SK-N-SH (cell line): ENCODE results near the gene DERA. TPM values are rescaled to one million over a fixed set of nuclear protein-coding genes. Genes with fewer than 3 reads are reported as not detected.

Source experiments
- CTCF ChIA-PET: fragments of 300-600, 350-600 bp; formaldehyde crosslinking; extraction: SDS; loops from one replicate; lab custom pipeline; 2021; lab: Yijun Ruan, JAX
- POLR2A ChIA-PET: fragments of 350-600 bp; sonication (Branson Sonifier 250); formaldehyde crosslinking; extraction: SDS; loops from one replicate; lab custom pipeline; 2020; ENCODE audit warnings: antibody characterized with exemption, inconsistent platforms; lab: Yijun Ruan, JAX
- DNase-seq: peaks from one replicate; pipeline ENCODE4 v3.0.0; 2012
- H2AFZ ChIP-seq: fragments of 200-600 bp; sonication (generic); 2 replicates; pipeline ENCODE4 v1.8.1; 2016; ENCODE audit warnings: antibody characterized with exemption, mild to moderate bottlenecking, low read depth
- H3F3A ChIP-seq: fragments of 200-600 bp; sonication (generic); replicated peaks from 2 replicates; pipeline ENCODE3; 2016; ENCODE audit warnings: antibody characterized with exemption, mild to moderate bottlenecking; ENCODE audit not compliant: insufficient read depth
- H3K27ac ChIP-seq, 2 experiments: fragments of 200-500 bp in 1 of 2; fragments of 200-600 bp in 1 of 2; sonication (Bioruptor generic) in 1 of 2; sonication (generic), shearing (Covaris generic) in 1 of 2; 2 replicates each; pipeline versions ENCODE4 v1.5.1 to v1.6.1; 2014 to 2016; ENCODE audit warnings: low read depth in 2 of 2, inconsistent platforms in 1 of 2, low read length in 1 of 2, mild to moderate bottlenecking in 1 of 2, mixed read lengths in 1 of 2
- H3K27me3 ChIP-seq: fragments of 200-600 bp; sonication (generic), shearing (Covaris generic); 2 replicates; pipeline ENCODE4 v1.6.1; 2016; ENCODE audit warnings: mixed run types; ENCODE audit not compliant: insufficient read depth
- H3K36me3 ChIP-seq, 2 experiments: fragments of 200-500 bp in 1 of 2; fragments of 200-600 bp in 1 of 2; sonication (Bioruptor generic) in 1 of 2; sonication (generic) in 1 of 2; replicated peaks in 1 of 2; 2 replicates each; pipeline versions ENCODE3 to v1.5.1; 2014 to 2016; ENCODE audit warnings: low read length in 1 of 2, mild to moderate bottlenecking in 1 of 2; ENCODE audit not compliant: insufficient read depth in 2 of 2, control insufficient read depth in 1 of 2
- H3K4me1 ChIP-seq, 2 experiments: fragments of 200-500 bp in 1 of 2; fragments of 200-600 bp in 1 of 2; sonication (Bioruptor generic) in 1 of 2; sonication (generic), shearing (Covaris generic) in 1 of 2; 2 replicates each; pipeline versions ENCODE4 v1.5.1 to v1.6.1; 2014 to 2016; ENCODE audit warnings: low read depth in 1 of 2, low read length in 1 of 2, mixed run types in 1 of 2; ENCODE audit not compliant: insufficient read depth in 2 of 2, control insufficient read depth in 1 of 2
- H3K4me2 ChIP-seq: fragments of 200-600 bp; sonication (generic), shearing (Covaris generic); 2 replicates; pipeline ENCODE4 v1.6.1; 2017; ENCODE audit warnings: mixed run types
- H3K4me3 ChIP-seq, 2 experiments: fragments of 200-500 bp in 1 of 2; fragments of 200-600 bp in 1 of 2; sonication (Bioruptor generic) in 1 of 2; sonication (generic), shearing (Covaris generic) in 1 of 2; 2 replicates each; pipeline versions ENCODE4 v1.5.1 to v1.8.1; 2014 to 2016; ENCODE audit warnings: low read depth in 2 of 2, inconsistent platforms in 1 of 2, low read length in 1 of 2, mild to moderate bottlenecking in 1 of 2, mixed read lengths in 1 of 2, moderate library complexity in 1 of 2
- H3K79me2 ChIP-seq: fragments of 200-600 bp; sonication (generic); 2 replicates; pipeline ENCODE4 v1.8.1; 2017; ENCODE audit warnings: mild to moderate bottlenecking; ENCODE audit not compliant: insufficient read depth
- H3K9ac ChIP-seq: fragments of 200-600 bp; sonication (generic); 2 replicates; pipeline ENCODE4 v1.6.1; 2017; ENCODE audit warnings: mixed run types
- H3K9me2 ChIP-seq: fragments of 200-600 bp; sonication (generic); 2 replicates; pipeline ENCODE4 v1.6.1; 2017; ENCODE audit warnings: mixed run types
- H3K9me3 ChIP-seq: fragments of 200-600 bp; sonication (generic); 2 replicates; pipeline ENCODE4 v1.6.1; 2017; ENCODE audit warnings: mixed run types, mild to moderate bottlenecking, moderate library complexity
- H4K20me1 ChIP-seq: fragments of 200-600 bp; sonication (generic); 2 replicates; pipeline ENCODE4 v1.6.1; 2017; ENCODE audit warnings: mild to moderate bottlenecking, mixed run types; ENCODE audit not compliant: insufficient read depth
- CHD2 ChIP-seq: fragments of 150-350 bp; IDR thresholded peaks from 2 replicates; pipeline ENCODE4 v1.6.1; 2018; ENCODE audit warnings: low read length; ENCODE audit not compliant: partially characterized antibody
- EP300 ChIP-seq, 2 experiments: IDR thresholded peaks; 2 replicates each; pipeline versions ENCODE4 v1.4.0 to v1.6.1; 2012; ENCODE audit warnings: borderline replicate concordance in 1 of 2, low read depth in 1 of 2, low read length in 1 of 2
- FOSL2 ChIP-seq: IDR thresholded peaks from 2 replicates; pipeline ENCODE4 v1.4.0; 2012; ENCODE audit warnings: low read depth, mild to moderate bottlenecking, moderate library complexity, borderline replicate concordance
- FOXJ3 ChIP-seq: sonication (generic); formaldehyde crosslinking; IDR thresholded peaks from 2 replicates; pipeline ENCODE4 v1.5.1; 2020; ENCODE audit warnings: mild to moderate bottlenecking, missing genetic modification reagents
- FOXM1 ChIP-seq: IDR thresholded peaks from 2 replicates; pipeline ENCODE4 v1.4.0; 2012; ENCODE audit warnings: low read depth, mild to moderate bottlenecking
- GABPA ChIP-seq: IDR thresholded peaks from 2 replicates; pipeline ENCODE4 v1.4.0; 2012; ENCODE audit warnings: low read depth, mild to moderate bottlenecking
- GATA2 ChIP-seq: sonication (generic); formaldehyde crosslinking; IDR thresholded peaks from 2 replicates; pipeline ENCODE4 v1.5.0; 2020; ENCODE audit warnings: mild to moderate bottlenecking, missing genetic modification reagents
- MXI1 ChIP-seq: IDR thresholded peaks from 2 replicates; pipeline ENCODE4 v1.6.1; 2012; ENCODE audit warnings: mild to moderate bottlenecking, low read depth, low read length, improper control_type of control experiment
- RCOR1 ChIP-seq: fragments of 150-350 bp; IDR thresholded peaks from 2 replicates; pipeline ENCODE4 v1.6.1; 2017; ENCODE audit warnings: antibody characterized with exemption, low read length
- RFX5 ChIP-seq: IDR thresholded peaks from 2 replicates; pipeline ENCODE4 v1.6.1; 2012; ENCODE audit warnings: mild to moderate bottlenecking, improper control_type of control experiment, low read length
- SIN3A ChIP-seq: IDR thresholded peaks from 2 replicates; pipeline ENCODE4 v1.6.1; 2012; ENCODE audit warnings: low read depth, mild to moderate bottlenecking, low read length, moderate library complexity, borderline replicate concordance
- SMC3 ChIP-seq: IDR thresholded peaks from 2 replicates; pipeline ENCODE4 v1.6.1; 2012; ENCODE audit warnings: low read depth, low read length, improper control_type of control experiment
- USF1 ChIP-seq: IDR thresholded peaks from 2 replicates; pipeline ENCODE4 v1.4.0; 2012; ENCODE audit warnings: low read depth, borderline replicate concordance
- YY1 ChIP-seq: IDR thresholded peaks from 2 replicates; pipeline ENCODE4 v1.4.0; 2012; ENCODE audit warnings: low read depth, mild to moderate bottlenecking
- ZBTB33 ChIP-seq: IDR thresholded peaks from 2 replicates; pipeline ENCODE4 v1.4.0; 2012; ENCODE audit warnings: low read depth, borderline replicate concordance
- WGBS: methylation state at CpG from one replicate; pipeline ENCODE4 v1.1.6; 2017; ENCODE audit warnings: low lambda C conversion rate; 5-methylcytosine and 5-hydroxymethylcytosine counted together
- polyA plus RNA-seq, 3 experiments: library from polyadenylated mRNA; depleted of rRNA; stranded (reverse); fragments of >200 nt; gene quantifications; 2 replicates each; pipeline ENCODE4 v1.2.3, GENCODE V29; 2012
- TF ChIP-seq, protein P1 (sequence below): fragments of 150-350 bp; IDR thresholded peaks from 2 replicates; pipeline ENCODE4 v1.6.1; 2017; ENCODE audit warnings: antibody characterized with exemption, low read length, low read depth, borderline replicate concordance

DERA gene
- polyA plus RNA-seq, 1 of the 3 experiments (the other 2 are of a cell fraction), result 16.6 TPM

GRCh38 chr12:16048511-16048910 is 137.4 kb downstream of the DERA start:
- no peak overlapping the region for H3K9ac ChIP-seq
- no peak overlapping the region for H2AFZ ChIP-seq
- H3K4me1 ChIP-seq, result no peaks in the 10 kb centered on the region
- CTCF ChIA-PET, result no interaction called here
- H3K36me3 ChIP-seq, result no peaks in the 10 kb centered on the region
- no peak overlapping the region for H3K4me2 ChIP-seq
- H3K9me3 ChIP-seq, result 0 out of 2 replicates have a peak, but pooled peaks cover 7% of the 10 kb centered on the region
- POLR2A ChIA-PET, result no interaction called here
- no peaks in the 10 kb centered on the region for H3K9me2 ChIP-seq
- no peaks in the 10 kb centered on the region for H3K27me3 ChIP-seq
- WGBS, result 69% methylated on average over 2 of the region's 2 CpGs
- TF ChIP-seq SMC3 (no peak), FOXJ3 (CRISPR knock-in tag) (no peak), RFX5 (no peak), GABPA (no peak), YY1 (no peak), ZBTB33 (no peak), MXI1 (no peak), USF1 (no peak), RCOR1 (no peak), FOXM1 (no peak), SIN3A (no peak), GATA2 (CRISPR knock-in tag) (no peak), EP300 (IDR thresholded peaks at IDR 0.05; ENCODE audit: borderline replicate concordance in 1 of 2, low read depth in 1 of 2, low read length in 1 of 2) (no peak), FOSL2 (no peak), CHD2 (no peak)
- TF ChIP-seq, protein P1, sequence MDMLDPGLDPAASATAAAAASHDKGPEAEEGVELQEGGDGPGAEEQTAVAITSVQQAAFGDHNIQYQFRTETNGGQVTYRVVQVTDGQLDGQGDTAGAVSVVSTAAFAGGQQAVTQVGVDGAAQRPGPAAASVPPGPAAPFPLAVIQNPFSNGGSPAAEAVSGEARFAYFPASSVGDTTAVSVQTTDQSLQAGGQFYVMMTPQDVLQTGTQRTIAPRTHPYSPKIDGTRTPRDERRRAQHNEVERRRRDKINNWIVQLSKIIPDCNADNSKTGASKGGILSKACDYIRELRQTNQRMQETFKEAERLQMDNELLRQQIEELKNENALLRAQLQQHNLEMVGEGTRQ, result no peak
- H3K4me3 ChIP-seq, result no peak overlapping the region
- no peaks in the 10 kb centered on the region for H4K20me1 ChIP-seq
- H3K79me2 ChIP-seq, result no peaks in the 10 kb centered on the region
- DNase-seq, result no peak
- no peak overlapping the region for H3K27ac ChIP-seq
- H3F3A ChIP-seq, result no peaks in the 10 kb centered on the region
